Neural progenitor cell (in vitro differentiated cells): Measurements from ENCODE around the gene GAS6. TPM values are rescaled to one million over a fixed set of nuclear protein-coding genes. Genes with fewer than 3 reads are reported as not detected.

Source experiments
- DNase-seq: peaks from one replicate; pipeline ENCODE4 v3.0.0-alpha.2; 2016; ENCODE audit warnings: low spot score
- H2AFZ ChIP-seq: fragments of 200-600 bp; sonication (generic); replicated peaks from 2 replicates; pipeline ENCODE4 v1.6.1; 2016; ENCODE audit warnings: antibody characterized with exemption
- H3F3A ChIP-seq: fragments of 200-600 bp; sonication (generic); 2 replicates; pipeline ENCODE4 v1.6.1; 2016; ENCODE audit warnings: antibody characterized with exemption, low read depth
- H3K27ac ChIP-seq: fragments of 200-600 bp; sonication (generic); 2 replicates; pipeline ENCODE4 v1.5.1; 2016; ENCODE audit warnings: mild to moderate bottlenecking
- H3K27me3 ChIP-seq: fragments of 200-600 bp; sonication (generic); 2 replicates; pipeline ENCODE4 v1.6.1; 2016; ENCODE audit warnings: mild to moderate bottlenecking, moderate library complexity
- H3K36me3 ChIP-seq: fragments of 200-600 bp; sonication (generic); 2 replicates; pipeline ENCODE4 v1.5.1; 2016
- H3K4me1 ChIP-seq: fragments of 200-600 bp; sonication (generic); 2 replicates; pipeline ENCODE4 v1.6.1; 2016; ENCODE audit warnings: mixed run types
- H3K4me2 ChIP-seq: fragments of 200-600 bp; sonication (generic); 2 replicates; pipeline ENCODE4 v1.6.1; 2016
- H3K4me3 ChIP-seq: fragments of 200-600 bp; sonication (generic); 2 replicates; pipeline ENCODE4 v1.5.1; 2016
- H3K79me2 ChIP-seq: fragments of 200-600 bp; sonication (generic); 2 replicates; pipeline ENCODE4 v1.6.1; 2016; ENCODE audit warnings: low read depth
- H3K9ac ChIP-seq: fragments of 200-600 bp; sonication (generic); 2 replicates; pipeline ENCODE4 v1.6.1; 2016
- H3K9me3 ChIP-seq: fragments of 200-600 bp; sonication (generic); 2 replicates; pipeline ENCODE4 v1.5.1; 2016; ENCODE audit warnings: low read depth
- H4K20me1 ChIP-seq: fragments of 200-600 bp; sonication (generic); 2 replicates; pipeline ENCODE4 v1.6.1; 2016; ENCODE audit warnings: low read depth
- H3K27ac Mint-ChIP-seq: 3 replicates; pipeline ENCODE4 v1.8.0; 2021; ENCODE audit warnings: mixed read lengths
- H3K27me3 Mint-ChIP-seq: 2 replicates; pipeline ENCODE4 v1.8.0; 2022; ENCODE audit warnings: low read depth, mild to moderate bottlenecking, inconsistent platforms, moderate library complexity, mixed read lengths; ENCODE audit not compliant: insufficient read depth
- H3K36me3 Mint-ChIP-seq: 3 replicates; pipeline ENCODE4 v1.8.0; 2021; ENCODE audit warnings: mixed read lengths
- H3K4me1 Mint-ChIP-seq: 3 replicates; pipeline ENCODE4 v1.8.0; 2021; ENCODE audit warnings: mixed read lengths
- H3K4me3 Mint-ChIP-seq: 3 replicates; pipeline ENCODE4 v1.8.0; 2021; ENCODE audit warnings: mild to moderate bottlenecking, moderate library complexity, mixed read lengths
- H3K9me3 Mint-ChIP-seq: 3 replicates; pipeline ENCODE4 v1.8.0; 2020; ENCODE audit warnings: mixed read lengths
- EZH2 ChIP-seq: fragments of 200-600 bp; sonication (generic); IDR thresholded peaks from 2 replicates; pipeline ENCODE4 v1.6.1; 2017; ENCODE audit warnings: antibody characterized with exemption, mild to moderate bottlenecking, moderate library complexity
- EZH2phosphoT487 ChIP-seq: fragments of 200-600 bp; sonication (generic); IDR thresholded peaks from 2 replicates; pipeline ENCODE4 v1.6.1; 2017; ENCODE audit warnings: antibody characterized with exemption
- total RNA-seq: library from RNA; depleted of rRNA; stranded (reverse); fragments of >200 nt; gene quantifications from 2 replicates; pipeline ENCODE4 v1.2.3, GENCODE V29; 2015; ENCODE audit warnings: low replicate concordance
- TF ChIP-seq, protein P1 (sequence below): fragments of 200-600 bp; sonication (generic); IDR thresholded peaks from 2 replicates; pipeline ENCODE4 v1.5.1; 2017; ENCODE audit warnings: antibody characterized with exemption, mild to moderate bottlenecking

Gene GAS6
- total RNA-seq, 1 donor from 2014 or later: 12.8 TPM

DNA sequence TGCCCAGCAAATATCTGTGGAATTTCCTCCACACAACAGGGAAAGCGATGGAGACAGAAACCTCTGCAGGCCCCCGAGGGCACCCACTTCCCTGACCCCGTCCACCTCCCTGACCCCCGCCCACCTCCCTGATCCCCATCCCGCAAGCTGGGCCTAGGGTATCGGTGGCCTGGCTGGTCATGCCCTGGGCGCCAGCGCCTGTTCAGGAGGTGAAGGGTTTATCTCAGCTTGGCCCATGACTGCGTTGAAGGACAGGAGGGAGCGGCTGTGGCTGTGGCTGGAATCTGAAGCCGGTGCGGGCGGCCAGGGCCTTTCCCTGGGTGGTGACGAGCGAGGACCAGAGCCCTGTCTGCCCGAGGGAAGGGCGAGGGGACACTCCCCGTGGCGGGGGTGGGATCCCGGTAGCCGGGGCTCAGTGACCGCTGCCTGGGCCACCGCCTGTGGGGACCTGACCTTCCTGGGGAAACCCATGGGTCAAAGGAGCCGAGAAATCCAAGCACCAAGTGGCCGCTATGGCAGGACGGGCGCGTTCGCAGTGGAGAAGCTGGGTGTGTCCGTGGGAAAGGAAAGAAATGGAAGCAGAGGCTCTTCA is 20.7 kb downstream of the GAS6 start:
- no peak overlapping the region for H3K4me2 ChIP-seq
- no peaks in the 10 kb centered on the region for H3K9me3 ChIP-seq
- no peak overlapping the region for H3K4me3 ChIP-seq
- H3K27me3 ChIP-seq: no peaks in the 10 kb centered on the region
- H3K36me3 ChIP-seq: no peaks in the 10 kb centered on the region
- H3K27ac Mint-ChIP-seq: no peak overlapping the region
- H3K9ac ChIP-seq: no peak overlapping the region
- H3K4me1 ChIP-seq: no peaks in the 10 kb centered on the region
- H3K36me3 Mint-ChIP-seq: peaks cover 5% of the 10 kb centered on the region
- H4K20me1 ChIP-seq: no peaks in the 10 kb centered on the region
- H3K27ac ChIP-seq: no peak overlapping the region
- H3K4me3 Mint-ChIP-seq: no peak overlapping the region
- H3K27me3 Mint-ChIP-seq: peaks cover 4% of the 10 kb centered on the region
- H3K9me3 Mint-ChIP-seq: no peaks in the 10 kb centered on the region
- DNase-seq: no peak
- no peaks in the 10 kb centered on the region for H3K79me2 ChIP-seq
- H3K4me1 Mint-ChIP-seq: peaks cover 7% of the 10 kb centered on the region
- H2AFZ ChIP-seq: no peak overlapping the region
- H3F3A ChIP-seq: no peaks in the 10 kb centered on the region
- no peak for TF ChIP-seq EZH2phosphoT487
- TF ChIP-seq, protein P1, sequence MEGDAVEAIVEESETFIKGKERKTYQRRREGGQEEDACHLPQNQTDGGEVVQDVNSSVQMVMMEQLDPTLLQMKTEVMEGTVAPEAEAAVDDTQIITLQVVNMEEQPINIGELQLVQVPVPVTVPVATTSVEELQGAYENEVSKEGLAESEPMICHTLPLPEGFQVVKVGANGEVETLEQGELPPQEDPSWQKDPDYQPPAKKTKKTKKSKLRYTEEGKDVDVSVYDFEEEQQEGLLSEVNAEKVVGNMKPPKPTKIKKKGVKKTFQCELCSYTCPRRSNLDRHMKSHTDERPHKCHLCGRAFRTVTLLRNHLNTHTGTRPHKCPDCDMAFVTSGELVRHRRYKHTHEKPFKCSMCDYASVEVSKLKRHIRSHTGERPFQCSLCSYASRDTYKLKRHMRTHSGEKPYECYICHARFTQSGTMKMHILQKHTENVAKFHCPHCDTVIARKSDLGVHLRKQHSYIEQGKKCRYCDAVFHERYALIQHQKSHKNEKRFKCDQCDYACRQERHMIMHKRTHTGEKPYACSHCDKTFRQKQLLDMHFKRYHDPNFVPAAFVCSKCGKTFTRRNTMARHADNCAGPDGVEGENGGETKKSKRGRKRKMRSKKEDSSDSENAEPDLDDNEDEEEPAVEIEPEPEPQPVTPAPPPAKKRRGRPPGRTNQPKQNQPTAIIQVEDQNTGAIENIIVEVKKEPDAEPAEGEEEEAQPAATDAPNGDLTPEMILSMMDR: no peak
- no peak for TF ChIP-seq EZH2

DNA sequence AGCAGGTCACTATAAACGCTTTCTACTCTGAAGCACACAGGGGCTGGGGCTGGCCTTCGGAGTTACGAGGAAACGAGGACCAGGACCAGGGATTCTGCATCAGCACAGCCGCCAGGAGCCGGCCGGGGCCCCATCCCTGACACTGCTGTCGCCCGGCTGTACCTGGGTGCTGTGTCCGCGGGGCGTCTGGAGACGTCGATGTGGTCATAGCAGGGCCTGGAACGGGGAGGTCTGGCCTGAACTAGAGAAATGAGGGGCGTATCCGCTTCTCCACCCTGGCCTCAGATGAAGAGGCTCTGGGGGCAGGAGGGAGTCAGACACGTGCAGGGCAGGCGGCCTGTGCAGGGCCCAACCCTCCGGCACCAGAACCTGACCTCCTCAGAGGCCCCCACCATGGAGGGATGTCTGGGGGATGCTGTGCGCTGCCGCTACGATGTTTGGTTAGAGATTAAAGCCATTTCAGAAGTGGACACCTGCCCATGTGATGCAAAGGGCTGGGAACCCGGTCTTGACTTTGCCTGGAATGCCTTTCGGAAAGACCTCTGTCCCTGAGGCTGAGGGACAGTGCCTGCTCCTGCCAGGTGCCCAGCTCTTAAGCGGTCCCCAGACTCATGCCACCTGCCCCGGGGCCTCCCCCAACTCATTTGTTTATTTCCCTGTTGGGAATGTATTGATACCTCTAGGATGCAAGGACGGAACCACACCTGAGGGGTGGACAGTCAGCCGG is 21.4 kb downstream of the GAS6 start:
- H3K4me1 ChIP-seq: peaks cover under 1% of the 10 kb centered on the region
- TF ChIP-seq, protein P1: no peak
- no peak overlapping the region for H3K9ac ChIP-seq
- H3K36me3 ChIP-seq: no peaks in the 10 kb centered on the region
- H3K27me3 ChIP-seq: no peaks in the 10 kb centered on the region
- Mint-ChIP-seq H3K36me3 (peaks cover 3% of the 10 kb centered on the region), H3K27ac (no peak overlapping the region), H3K27me3 (peaks cover 4% of the 10 kb centered on the region), H3K9me3 (no peaks in the 10 kb centered on the region), H3K4me3 (no peak overlapping the region), H3K4me1 (peaks cover 11% of the 10 kb centered on the region)
- no peak overlapping the region for H2AFZ ChIP-seq
- H3K9me3 ChIP-seq: no peaks in the 10 kb centered on the region
- no peak overlapping the region for H3K4me2 ChIP-seq
- no peaks in the 10 kb centered on the region for H4K20me1 ChIP-seq
- no peak overlapping the region for H3K4me3 ChIP-seq
- H3K27ac ChIP-seq: no peak overlapping the region
- H3K79me2 ChIP-seq: no peaks in the 10 kb centered on the region
- H3F3A ChIP-seq: no peaks in the 10 kb centered on the region
- no peak for DNase-seq

DNA sequence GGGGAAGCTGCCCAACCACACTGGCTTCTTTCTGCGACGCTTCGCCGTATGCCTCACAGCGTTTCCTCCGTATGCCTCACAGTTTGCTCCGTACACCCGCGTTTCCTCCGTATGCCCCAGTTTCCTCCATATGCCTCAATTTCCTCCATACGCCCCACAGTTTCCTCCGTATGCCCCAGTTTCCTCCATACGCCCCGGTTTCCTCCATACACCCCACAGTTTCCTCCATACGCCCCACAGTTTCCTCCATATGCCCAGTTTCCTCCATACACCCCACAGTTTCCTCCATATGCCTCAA is 22.6 kb downstream of the GAS6 start:
- Histone ChIP-seq H4K20me1 (no peaks in the 10 kb centered on the region), H3K9me3 (no peaks in the 10 kb centered on the region), H3K4me1 (peaks cover 7% of the 10 kb centered on the region), H3F3A (no peaks in the 10 kb centered on the region), H3K4me2 (no peak overlapping the region), H3K27ac (no peak overlapping the region), H3K36me3 (no peaks in the 10 kb centered on the region), H3K27me3 (no peaks in the 10 kb centered on the region), H2AFZ (no peak overlapping the region), H3K79me2 (no peaks in the 10 kb centered on the region), H3K9ac (no peak overlapping the region), H3K4me3 (no peak overlapping the region)
- no peak overlapping the region for H3K27ac Mint-ChIP-seq
- H3K27me3 Mint-ChIP-seq: peaks cover 6% of the 10 kb centered on the region
- H3K4me3 Mint-ChIP-seq: no peak overlapping the region
- H3K36me3 Mint-ChIP-seq: peaks cover 3% of the 10 kb centered on the region
- H3K4me1 Mint-ChIP-seq: peaks cover 16% of the 10 kb centered on the region
- DNase-seq: no peak
- no peaks in the 10 kb centered on the region for H3K9me3 Mint-ChIP-seq
- TF ChIP-seq EZH2phosphoT487 (no peak), EZH2 (no peak)
- TF ChIP-seq, protein P1: no peak
